ENCODE data around the gene TECPR2. TPM values are rescaled to one million over a fixed set of nuclear protein-coding genes. Genes with fewer than 3 reads are reported as not detected.

The TECPR2 gene
- total RNA-seq, 2 donors from 2014 or later = 27.7 to 28.0 TPM

DNA sequence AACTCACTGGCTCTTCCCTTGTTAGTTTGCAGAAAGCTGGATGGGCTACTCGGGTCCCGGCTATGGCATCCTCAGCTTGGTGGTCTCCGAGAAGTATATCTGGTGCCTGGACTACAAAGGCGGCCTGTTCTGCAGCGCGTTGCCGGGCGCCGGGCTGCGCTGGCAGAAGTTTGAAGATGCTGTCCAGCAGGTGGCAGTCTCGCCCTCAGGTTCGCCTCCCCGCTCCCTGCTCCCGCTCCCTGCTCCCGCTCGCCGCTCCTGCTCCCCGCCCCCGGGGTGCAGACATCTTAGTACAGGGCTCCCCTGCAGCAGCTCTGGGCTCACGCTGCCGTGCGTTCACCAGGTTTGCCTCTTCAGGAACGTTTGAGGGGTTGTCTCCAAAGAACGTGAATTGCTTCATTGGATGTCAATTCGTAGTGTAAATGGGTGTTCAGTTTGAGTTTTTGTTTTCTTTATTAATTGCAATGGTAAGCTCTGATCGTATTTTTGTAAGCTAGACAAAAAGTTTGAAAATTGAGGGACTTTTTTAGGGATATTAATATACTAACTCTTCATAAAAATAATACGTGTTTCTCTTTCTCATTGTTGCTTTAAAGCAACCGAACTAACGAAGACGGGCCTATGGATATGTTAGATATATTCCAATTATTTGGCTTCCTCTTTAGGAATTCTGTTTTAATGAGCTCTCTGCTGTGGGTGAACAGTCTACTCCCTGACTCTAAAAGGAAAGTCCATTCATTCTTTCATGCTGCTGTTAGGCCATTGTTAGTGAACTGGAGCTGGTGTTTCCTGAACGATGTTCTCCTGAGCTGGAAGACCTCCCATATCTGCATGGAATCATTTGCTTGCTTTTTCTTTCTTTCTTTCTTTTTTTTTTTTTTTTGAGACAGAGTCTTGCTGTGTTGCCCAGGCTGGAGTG is 75.5 kb downstream of the TECPR2 start:
- Mint-ChIP-seq H3K36me3 (ENCODE audit: low read depth) (peaks cover 32% of the 10 kb centered on the region), H3K4me3 (no peak overlapping the region), H3K4me1 (peaks cover 3% of the 10 kb centered on the region), H3K27me3 (ENCODE audit: insufficient read depth) (no peaks in the 10 kb centered on the region), H3K9me3 (no peaks in the 10 kb centered on the region), H3K27ac (peak overlapping the region; percentile 85)
- Histone ChIP-seq H3K9me3 (ENCODE audit: control insufficient read depth, low read length) (no peaks in the 10 kb centered on the region), H3K27me3 (ENCODE audit: control insufficient read depth, insufficient read depth, low read length, poor library complexity, severe bottlenecking) (no peaks in the 10 kb centered on the region), H3K4me1 (ENCODE audit: control insufficient read depth, insufficient read depth, low read length) (no peaks in the 10 kb centered on the region), H3K9ac (ENCODE audit: extremely low read depth, low read length, poor library complexity, severe bottlenecking) (no peak overlapping the region), H3K4me3 (ENCODE audit: low read length) (no peak overlapping the region), H3K36me3 (ENCODE audit: control insufficient read depth, insufficient read depth, low read length) (peaks cover 33% of the 10 kb centered on the region), H3K27ac (ENCODE audit: low read depth, low read length) (no peak overlapping the region)
- TF ChIP-seq, protein P1, sequence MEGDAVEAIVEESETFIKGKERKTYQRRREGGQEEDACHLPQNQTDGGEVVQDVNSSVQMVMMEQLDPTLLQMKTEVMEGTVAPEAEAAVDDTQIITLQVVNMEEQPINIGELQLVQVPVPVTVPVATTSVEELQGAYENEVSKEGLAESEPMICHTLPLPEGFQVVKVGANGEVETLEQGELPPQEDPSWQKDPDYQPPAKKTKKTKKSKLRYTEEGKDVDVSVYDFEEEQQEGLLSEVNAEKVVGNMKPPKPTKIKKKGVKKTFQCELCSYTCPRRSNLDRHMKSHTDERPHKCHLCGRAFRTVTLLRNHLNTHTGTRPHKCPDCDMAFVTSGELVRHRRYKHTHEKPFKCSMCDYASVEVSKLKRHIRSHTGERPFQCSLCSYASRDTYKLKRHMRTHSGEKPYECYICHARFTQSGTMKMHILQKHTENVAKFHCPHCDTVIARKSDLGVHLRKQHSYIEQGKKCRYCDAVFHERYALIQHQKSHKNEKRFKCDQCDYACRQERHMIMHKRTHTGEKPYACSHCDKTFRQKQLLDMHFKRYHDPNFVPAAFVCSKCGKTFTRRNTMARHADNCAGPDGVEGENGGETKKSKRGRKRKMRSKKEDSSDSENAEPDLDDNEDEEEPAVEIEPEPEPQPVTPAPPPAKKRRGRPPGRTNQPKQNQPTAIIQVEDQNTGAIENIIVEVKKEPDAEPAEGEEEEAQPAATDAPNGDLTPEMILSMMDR (conservative IDR thresholded peaks at IDR 0.05) = peak; percentile 93
- WGBS, 2 experiments (ENCODE audit: insufficient coverage in 1 of 2, insufficient read length in 1 of 2) = 33 to 42% methylated on average over 10 to 30 of the region's 31 CpGs
- peak; percentile 95 for DNase-seq

DNA sequence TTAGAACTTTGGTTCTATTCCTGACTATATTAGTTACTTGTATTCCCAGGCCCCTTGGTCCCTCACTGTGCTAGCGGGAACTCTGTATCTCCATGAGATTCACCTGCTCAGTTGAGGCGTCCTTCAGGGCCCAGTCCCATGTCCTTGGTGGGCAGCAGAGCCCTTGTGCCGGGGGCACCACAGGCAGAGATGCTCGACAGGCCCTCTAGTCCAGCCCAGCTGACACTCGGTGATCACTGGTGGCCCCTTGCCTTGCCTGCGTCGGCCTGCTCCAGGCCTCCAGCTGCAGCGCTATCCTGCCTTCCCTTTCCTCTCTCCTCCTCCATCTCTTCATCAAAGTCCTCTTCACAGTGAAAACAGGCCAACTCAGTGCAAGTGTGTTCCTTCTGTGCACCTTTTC is 76.8 kb downstream of the TECPR2 start:
- DNase-seq = no peak
- H3K36me3 Mint-ChIP-seq (ENCODE audit: low read depth) = peaks cover 38% of the 10 kb centered on the region
- H3K4me1 Mint-ChIP-seq = peaks cover 3% of the 10 kb centered on the region
- TF ChIP-seq, protein P1 (conservative IDR thresholded peaks at IDR 0.05) = no peak
- no peaks in the 10 kb centered on the region for H3K9me3 Mint-ChIP-seq
- H3K27ac ChIP-seq (ENCODE audit: low read depth, low read length) = no peak overlapping the region
- H3K4me3 Mint-ChIP-seq = no peak overlapping the region
- no peaks in the 10 kb centered on the region for H3K27me3 Mint-ChIP-seq (ENCODE audit: insufficient read depth)
- H3K27ac Mint-ChIP-seq = no peak overlapping the region
- H3K4me3 ChIP-seq (ENCODE audit: low read length) = no peak overlapping the region
- H3K27me3 ChIP-seq (ENCODE audit: control insufficient read depth, insufficient read depth, low read length, poor library complexity, severe bottlenecking) = no peaks in the 10 kb centered on the region
- no peak overlapping the region for H3K9ac ChIP-seq (ENCODE audit: extremely low read depth, low read length, poor library complexity, severe bottlenecking)
- H3K9me3 ChIP-seq (ENCODE audit: control insufficient read depth, low read length) = no peaks in the 10 kb centered on the region
- 91 to 100% methylated on average over 6 to 8 of the region's 8 CpGs for WGBS, 2 experiments (ENCODE audit: insufficient coverage in 1 of 2, insufficient read length in 1 of 2)
- no peaks in the 10 kb centered on the region for H3K4me1 ChIP-seq (ENCODE audit: control insufficient read depth, insufficient read depth, low read length)
- H3K36me3 ChIP-seq (ENCODE audit: control insufficient read depth, insufficient read depth, low read length) = peaks cover 37% of the 10 kb centered on the region

DNA sequence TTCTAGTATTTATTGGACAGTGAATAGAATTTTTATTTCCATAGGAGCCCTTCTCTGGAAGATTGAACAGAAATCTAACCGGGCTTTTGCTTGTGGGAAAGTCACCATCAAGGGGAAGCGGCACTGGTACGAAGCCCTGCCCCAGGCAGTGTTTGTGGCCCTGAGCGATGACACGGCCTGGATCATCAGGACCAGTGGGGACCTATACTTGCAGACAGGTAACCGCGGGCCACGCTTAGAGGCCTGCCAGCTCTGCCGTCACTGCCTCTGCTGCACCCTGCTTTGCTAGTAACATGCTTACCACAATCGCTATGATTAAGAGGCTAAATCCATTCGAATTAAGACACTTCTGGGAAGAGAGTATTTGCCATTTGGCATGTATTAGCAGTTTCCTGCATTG is 77.7 kb downstream of the TECPR2 start:
- Histone ChIP-seq H3K9ac (ENCODE audit: extremely low read depth, low read length, poor library complexity, severe bottlenecking) (no peak overlapping the region), H3K4me1 (ENCODE audit: control insufficient read depth, insufficient read depth, low read length) (no peaks in the 10 kb centered on the region), H3K27me3 (ENCODE audit: control insufficient read depth, insufficient read depth, low read length, poor library complexity, severe bottlenecking) (no peaks in the 10 kb centered on the region), H3K9me3 (ENCODE audit: control insufficient read depth, low read length) (no peaks in the 10 kb centered on the region), H3K36me3 (ENCODE audit: control insufficient read depth, insufficient read depth, low read length) (peaks cover 37% of the 10 kb centered on the region), H3K4me3 (ENCODE audit: low read length) (no peak overlapping the region), H3K27ac (ENCODE audit: low read depth, low read length) (no peak overlapping the region)
- TF ChIP-seq, protein P1 (conservative IDR thresholded peaks at IDR 0.05) = no peak
- Mint-ChIP-seq H3K27ac (no peak overlapping the region), H3K4me1 (peaks cover 3% of the 10 kb centered on the region), H3K4me3 (no peak overlapping the region), H3K27me3 (ENCODE audit: insufficient read depth) (no peaks in the 10 kb centered on the region), H3K9me3 (no peaks in the 10 kb centered on the region), H3K36me3 (ENCODE audit: low read depth) (peaks cover 41% of the 10 kb centered on the region)
- WGBS, 2 experiments (ENCODE audit: insufficient coverage in 1 of 2, insufficient read length in 1 of 2) = 95 to 98% methylated on average over 8 to 11 of the region's 11 CpGs
- no peak for DNase-seq
